Tibial nerve (tissue), 4 donors: ENCODE data around the gene UTS2R.

ENCODE experiments used
- EP300 ChIP-seq, 2 donors: sonication (generic); formaldehyde crosslinking; IDR thresholded peaks; one replicate each; pipeline ENCODE4 v1.6.1; 2017; ENCODE audit warnings: antibody characterized with exemption in 2 of 2, mild to moderate bottlenecking in 1 of 2
- POLR2A ChIP-seq, 2 donors: fragments of 450-650 bp; IDR thresholded peaks; one replicate each; pipeline ENCODE4 v1.6.1; 2017; ENCODE audit warnings: antibody characterized with exemption in 2 of 2, mild to moderate bottlenecking in 2 of 2, moderate library complexity in 2 of 2
- TF ChIP-seq, protein P1 (sequence below), 5 experiments: fragments of 200-600 bp in 3 of 5; fragments of 450-650 bp in 2 of 5; sonication (generic) in 3 of 5; IDR thresholded peaks; one replicate each; pipeline ENCODE4 v1.5.1; 2016 to 2019; ENCODE audit warnings: antibody characterized with exemption in 5 of 5, mild to moderate bottlenecking in 3 of 5, moderate library complexity in 2 of 5

DNA sequence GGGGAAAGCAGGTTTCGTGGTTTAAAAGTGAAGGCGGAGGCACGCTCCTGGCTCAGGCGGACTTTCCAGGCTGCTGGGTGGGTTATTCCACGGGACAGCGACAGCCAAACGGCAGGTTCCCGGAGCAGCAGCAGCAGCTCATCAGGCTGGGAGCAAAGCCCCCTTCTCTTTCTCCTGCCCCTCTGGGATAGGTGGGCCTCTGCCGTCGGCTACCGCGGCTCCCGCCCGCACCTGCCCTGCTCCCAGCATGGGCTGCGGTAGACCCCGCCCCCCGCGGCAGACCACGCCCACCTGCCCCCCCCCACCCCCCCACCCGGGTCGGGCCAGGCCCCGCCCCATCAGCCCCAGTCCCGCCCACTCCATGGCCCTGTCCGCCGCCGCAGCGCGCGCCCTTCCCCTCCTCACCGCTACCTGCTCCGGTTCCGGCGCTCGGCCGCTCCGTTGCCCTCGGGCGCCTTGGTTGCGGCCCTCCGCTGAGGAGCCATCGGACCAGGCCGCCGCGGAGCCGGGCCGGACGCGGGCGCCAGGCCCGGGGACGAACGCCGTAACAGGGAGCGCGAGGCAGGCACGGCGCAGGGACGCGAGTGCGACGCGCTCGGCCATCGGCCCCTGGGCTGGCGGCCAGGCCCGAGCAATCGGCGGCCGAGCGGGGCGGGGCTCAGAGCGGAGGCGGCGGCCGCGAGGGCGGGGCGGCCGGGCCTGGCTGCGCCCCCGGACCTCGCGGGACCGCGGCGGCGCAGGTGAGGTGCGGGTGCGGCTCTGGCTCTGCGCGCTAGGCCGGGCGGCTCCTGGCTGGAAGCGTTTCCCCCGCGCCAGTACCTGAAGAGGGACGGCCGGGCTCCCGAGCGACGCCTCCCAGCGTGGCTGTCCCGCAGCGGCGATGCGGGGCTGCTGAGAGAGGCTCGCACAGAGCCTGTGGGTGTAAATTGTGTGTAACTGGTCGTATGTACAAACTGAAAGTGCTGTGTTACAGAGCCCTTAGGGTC, 46.7 kb downstream of the UTS2R start, which contains the start of the genes HEXD and OGFOD3:
- TF ChIP-seq, protein P1, sequence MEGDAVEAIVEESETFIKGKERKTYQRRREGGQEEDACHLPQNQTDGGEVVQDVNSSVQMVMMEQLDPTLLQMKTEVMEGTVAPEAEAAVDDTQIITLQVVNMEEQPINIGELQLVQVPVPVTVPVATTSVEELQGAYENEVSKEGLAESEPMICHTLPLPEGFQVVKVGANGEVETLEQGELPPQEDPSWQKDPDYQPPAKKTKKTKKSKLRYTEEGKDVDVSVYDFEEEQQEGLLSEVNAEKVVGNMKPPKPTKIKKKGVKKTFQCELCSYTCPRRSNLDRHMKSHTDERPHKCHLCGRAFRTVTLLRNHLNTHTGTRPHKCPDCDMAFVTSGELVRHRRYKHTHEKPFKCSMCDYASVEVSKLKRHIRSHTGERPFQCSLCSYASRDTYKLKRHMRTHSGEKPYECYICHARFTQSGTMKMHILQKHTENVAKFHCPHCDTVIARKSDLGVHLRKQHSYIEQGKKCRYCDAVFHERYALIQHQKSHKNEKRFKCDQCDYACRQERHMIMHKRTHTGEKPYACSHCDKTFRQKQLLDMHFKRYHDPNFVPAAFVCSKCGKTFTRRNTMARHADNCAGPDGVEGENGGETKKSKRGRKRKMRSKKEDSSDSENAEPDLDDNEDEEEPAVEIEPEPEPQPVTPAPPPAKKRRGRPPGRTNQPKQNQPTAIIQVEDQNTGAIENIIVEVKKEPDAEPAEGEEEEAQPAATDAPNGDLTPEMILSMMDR (IDR thresholded peaks at IDR 0.05): peak in 2 of 5 experiments; percentile 64 to 77
- TF ChIP-seq EP300 (IDR thresholded peaks at IDR 0.05) (peak in 1 of 2 donors; percentile 41), POLR2A (IDR thresholded peaks at IDR 0.05) (peak; percentile 56 to 75)
